ENCODE measurements around the gene ATP5PD. TPM values are rescaled to one million over a fixed set of nuclear protein-coding genes. Genes with fewer than 3 reads are reported as not detected.
A peak's percentile ranks its signal among the peaks of the same experiment; 100 is the strongest.

The ATP5PD gene
- total and polyA plus RNA-seq, 2 of the 13 experiments (the other 11 are each of a cell fraction or from before 2014, with no cell fraction given) = 158 to 428 TPM

DNA sequence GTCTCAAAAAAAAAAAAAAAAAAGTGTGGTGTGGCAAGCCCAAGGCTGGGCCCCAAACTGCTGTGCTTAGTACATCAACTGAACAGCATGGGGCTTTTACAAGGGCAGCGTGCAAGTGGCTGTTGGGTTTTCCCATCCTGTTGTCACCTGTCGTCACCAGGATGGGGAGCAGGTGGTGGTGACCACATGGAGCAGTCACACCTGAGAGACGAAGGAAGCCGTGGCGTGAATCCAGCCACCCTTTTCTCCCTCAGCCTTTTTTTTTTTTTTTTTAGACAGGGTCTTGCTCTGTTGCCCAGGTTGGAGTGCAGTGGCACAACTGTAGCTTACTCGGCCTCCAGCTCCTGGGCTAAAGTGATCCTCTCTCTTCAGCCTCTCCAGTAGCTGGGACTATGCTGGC, 38.4 kb downstream of the ATP5PD start:
- no peak for ATAC-seq
- 21% methylated on average over 6 of the region's 6 CpGs for WGBS (ENCODE audit: low lambda C conversion rate)
- CTCF ChIA-PET (ENCODE audit: low intra/inter-chr PET ratio, low total read pairs) = no interaction called here
- no peak overlapping the region for H3K4me3 ChIP-seq (replicated peaks in 1 of 3; ENCODE audit: insufficient read depth in 1 of 3, low read depth in 2 of 3, low read length in 3 of 3)
- no peak for DNase-seq (ENCODE audit: low spot score)
- no TSS peak for BruUV-seq (replicated peaks)
- TF ChIP-seq ETV5 (CRISPR knock-in tag; IDR thresholded peaks at IDR 0.05; ENCODE audit: borderline replicate concordance) (no peak), KLF12 (CRISPR knock-in tag; IDR thresholded peaks at IDR 0.05; ENCODE audit: borderline replicate concordance) (no peak), RFX5 (IDR thresholded peaks at IDR 0.05; ENCODE audit: low read depth, low read length) (0 out of 2 replicates have a peak, but pooled peaks have one; percentile 40), SRSF9 (IDR thresholded peaks at IDR 0.05; ENCODE audit: borderline replicate concordance, insufficient read depth, low read depth, low read length, poor library complexity, severe bottlenecking) (no peak), SRY (CRISPR knock-in tag; IDR thresholded peaks at IDR 0.05) (no peak)
- TF ChIP-seq, protein P1, sequence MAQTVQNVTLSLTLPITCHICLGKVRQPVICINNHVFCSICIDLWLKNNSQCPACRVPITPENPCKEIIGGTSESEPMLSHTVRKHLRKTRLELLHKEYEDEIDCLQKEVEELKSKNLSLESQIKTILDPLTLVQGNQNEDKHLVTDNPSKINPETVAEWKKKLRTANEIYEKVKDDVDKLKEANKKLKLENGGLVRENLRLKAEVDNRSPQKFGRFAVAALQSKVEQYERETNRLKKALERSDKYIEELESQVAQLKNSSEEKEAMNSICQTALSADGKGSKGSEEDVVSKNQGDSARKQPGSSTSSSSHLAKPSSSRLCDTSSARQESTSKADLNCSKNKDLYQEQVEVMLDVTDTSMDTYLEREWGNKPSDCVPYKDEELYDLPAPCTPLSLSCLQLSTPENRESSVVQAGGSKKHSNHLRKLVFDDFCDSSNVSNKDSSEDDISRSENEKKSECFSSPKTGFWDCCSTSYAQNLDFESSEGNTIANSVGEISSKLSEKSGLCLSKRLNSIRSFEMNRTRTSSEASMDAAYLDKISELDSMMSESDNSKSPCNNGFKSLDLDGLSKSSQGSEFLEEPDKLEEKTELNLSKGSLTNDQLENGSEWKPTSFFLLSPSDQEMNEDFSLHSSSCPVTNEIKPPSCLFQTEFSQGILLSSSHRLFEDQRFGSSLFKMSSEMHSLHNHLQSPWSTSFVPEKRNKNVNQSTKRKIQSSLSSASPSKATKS (CRISPR knock-in tag; IDR thresholded peaks at IDR 0.05) = no peak
- TF ChIP-seq, protein P2, sequence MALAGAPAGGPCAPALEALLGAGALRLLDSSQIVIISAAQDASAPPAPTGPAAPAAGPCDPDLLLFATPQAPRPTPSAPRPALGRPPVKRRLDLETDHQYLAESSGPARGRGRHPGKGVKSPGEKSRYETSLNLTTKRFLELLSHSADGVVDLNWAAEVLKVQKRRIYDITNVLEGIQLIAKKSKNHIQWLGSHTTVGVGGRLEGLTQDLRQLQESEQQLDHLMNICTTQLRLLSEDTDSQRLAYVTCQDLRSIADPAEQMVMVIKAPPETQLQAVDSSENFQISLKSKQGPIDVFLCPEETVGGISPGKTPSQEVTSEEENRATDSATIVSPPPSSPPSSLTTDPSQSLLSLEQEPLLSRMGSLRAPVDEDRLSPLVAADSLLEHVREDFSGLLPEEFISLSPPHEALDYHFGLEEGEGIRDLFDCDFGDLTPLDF (CRISPR knock-in tag; IDR thresholded peaks at IDR 0.05) = no peak
- no peak overlapping the region for H2AFZ ChIP-seq (ENCODE audit: low read length)
- H3K36me3 ChIP-seq (replicated peaks in 1 of 2; ENCODE audit: control insufficient read depth in 1 of 2, insufficient read depth in 2 of 2, low read length in 2 of 2) = no peaks in the 10 kb centered on the region
- FAIRE-seq = no peak
- peaks cover 8% of the 10 kb centered on the region for H3K79me2 ChIP-seq (ENCODE audit: insufficient read depth, low read length)
- H3K9ac ChIP-seq (ENCODE audit: insufficient read depth, low read depth, low read length) = no peak overlapping the region
- intact Hi-C loops (cut with micrococcal nuclease; ENCODE audit: unreplicated experiment) = no loop called here
- H4K20me1 ChIP-seq (ENCODE audit: insufficient read depth, low read length) = no peaks in the 10 kb centered on the region
- no peaks in the 10 kb centered on the region for H3K9me3 ChIP-seq (ENCODE audit: low read length)
- POLR2A ChIA-PET = interaction anchor here (0.7 to 0.9 kb wide), 2 partner anchors 27 to 261 kb away, joined by 3 read pairs; no protein-coding TSS in a partner anchor
- H3K27ac ChIP-seq (ENCODE audit: extremely low read length, insufficient read depth, low read length) = no peak overlapping the region
- H3K4me2 ChIP-seq (ENCODE audit: low read depth, low read length) = no peak overlapping the region
- in situ Hi-C loops (cut with HindIII; ENCODE audit: extremely low pct_ligation_motif_present, low pct_unique_long_range_greater_than_20kb) = loop anchor here (5.0 kb wide), 2 partner anchors 46 to 91 kb away; no protein-coding TSS in a partner anchor
- no peaks in the 10 kb centered on the region; a peak in 2 of 5 replicates for H3K27me3 ChIP-seq (ENCODE audit: control insufficient read depth in 1 of 2, insufficient read depth in 2 of 2, low read length in 2 of 2)
- peaks cover 19% of the 10 kb centered on the region for H3K4me1 ChIP-seq (ENCODE audit: insufficient read depth, low read length)
